ENCODE results near the gene HOXA13.

DNA sequence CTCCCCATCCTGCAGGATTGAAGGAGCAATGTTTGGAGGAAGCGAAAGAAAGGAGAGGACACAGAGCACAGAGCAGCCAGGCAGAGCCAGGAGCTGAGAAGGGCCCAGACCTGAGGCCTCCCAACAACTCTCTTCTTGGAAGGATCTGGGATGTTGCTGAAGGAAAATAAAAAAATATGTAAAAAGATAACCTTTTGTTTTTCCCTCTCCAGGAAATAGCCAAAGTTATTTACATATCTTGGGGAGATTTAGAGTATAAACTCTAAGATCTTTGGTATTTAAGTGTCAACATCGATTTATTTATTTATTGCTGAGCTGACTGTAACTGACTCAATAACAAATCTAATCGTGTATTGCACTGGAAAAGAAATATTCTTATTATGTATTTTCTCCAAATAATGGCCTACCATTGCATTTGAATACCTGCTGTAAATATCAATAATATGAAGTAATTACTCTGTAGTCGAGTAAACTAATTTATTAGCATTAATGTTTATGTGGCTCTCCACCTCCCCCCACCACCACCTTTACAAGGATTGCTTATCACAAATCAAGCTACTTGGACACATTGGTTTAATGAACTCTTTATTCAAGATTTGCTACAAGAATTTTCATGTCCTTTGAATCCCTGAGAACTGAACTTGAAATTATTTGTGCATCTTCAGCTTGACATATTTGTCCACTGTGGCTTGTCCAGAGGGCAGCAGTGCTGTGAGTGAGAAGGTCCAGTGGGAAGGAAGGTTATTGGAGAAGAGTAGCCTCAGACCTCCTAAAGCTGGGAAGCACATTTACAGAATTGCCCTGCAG is 13.0 kb downstream of the HOXA13 start:
- TF ChIP-seq, protein P1, sequence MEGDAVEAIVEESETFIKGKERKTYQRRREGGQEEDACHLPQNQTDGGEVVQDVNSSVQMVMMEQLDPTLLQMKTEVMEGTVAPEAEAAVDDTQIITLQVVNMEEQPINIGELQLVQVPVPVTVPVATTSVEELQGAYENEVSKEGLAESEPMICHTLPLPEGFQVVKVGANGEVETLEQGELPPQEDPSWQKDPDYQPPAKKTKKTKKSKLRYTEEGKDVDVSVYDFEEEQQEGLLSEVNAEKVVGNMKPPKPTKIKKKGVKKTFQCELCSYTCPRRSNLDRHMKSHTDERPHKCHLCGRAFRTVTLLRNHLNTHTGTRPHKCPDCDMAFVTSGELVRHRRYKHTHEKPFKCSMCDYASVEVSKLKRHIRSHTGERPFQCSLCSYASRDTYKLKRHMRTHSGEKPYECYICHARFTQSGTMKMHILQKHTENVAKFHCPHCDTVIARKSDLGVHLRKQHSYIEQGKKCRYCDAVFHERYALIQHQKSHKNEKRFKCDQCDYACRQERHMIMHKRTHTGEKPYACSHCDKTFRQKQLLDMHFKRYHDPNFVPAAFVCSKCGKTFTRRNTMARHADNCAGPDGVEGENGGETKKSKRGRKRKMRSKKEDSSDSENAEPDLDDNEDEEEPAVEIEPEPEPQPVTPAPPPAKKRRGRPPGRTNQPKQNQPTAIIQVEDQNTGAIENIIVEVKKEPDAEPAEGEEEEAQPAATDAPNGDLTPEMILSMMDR (conservative IDR thresholded peaks at IDR 0.05; ENCODE audit: low read depth, low read length): no peak
- no peak for TF ChIP-seq EZH2 (IDR thresholded peaks at IDR 0.05; ENCODE audit: low read length, unreplicated experiment)

Measured in PC-3 (cell line).